ENCODE measurements around the gene HDAC4. TPM values are rescaled to one million over a fixed set of nuclear protein-coding genes. Genes with fewer than 3 reads are reported as not detected.

Gene HDAC4
- total RNA-seq, 1 experiment from 2014 or later: 44.4 TPM

DNA sequence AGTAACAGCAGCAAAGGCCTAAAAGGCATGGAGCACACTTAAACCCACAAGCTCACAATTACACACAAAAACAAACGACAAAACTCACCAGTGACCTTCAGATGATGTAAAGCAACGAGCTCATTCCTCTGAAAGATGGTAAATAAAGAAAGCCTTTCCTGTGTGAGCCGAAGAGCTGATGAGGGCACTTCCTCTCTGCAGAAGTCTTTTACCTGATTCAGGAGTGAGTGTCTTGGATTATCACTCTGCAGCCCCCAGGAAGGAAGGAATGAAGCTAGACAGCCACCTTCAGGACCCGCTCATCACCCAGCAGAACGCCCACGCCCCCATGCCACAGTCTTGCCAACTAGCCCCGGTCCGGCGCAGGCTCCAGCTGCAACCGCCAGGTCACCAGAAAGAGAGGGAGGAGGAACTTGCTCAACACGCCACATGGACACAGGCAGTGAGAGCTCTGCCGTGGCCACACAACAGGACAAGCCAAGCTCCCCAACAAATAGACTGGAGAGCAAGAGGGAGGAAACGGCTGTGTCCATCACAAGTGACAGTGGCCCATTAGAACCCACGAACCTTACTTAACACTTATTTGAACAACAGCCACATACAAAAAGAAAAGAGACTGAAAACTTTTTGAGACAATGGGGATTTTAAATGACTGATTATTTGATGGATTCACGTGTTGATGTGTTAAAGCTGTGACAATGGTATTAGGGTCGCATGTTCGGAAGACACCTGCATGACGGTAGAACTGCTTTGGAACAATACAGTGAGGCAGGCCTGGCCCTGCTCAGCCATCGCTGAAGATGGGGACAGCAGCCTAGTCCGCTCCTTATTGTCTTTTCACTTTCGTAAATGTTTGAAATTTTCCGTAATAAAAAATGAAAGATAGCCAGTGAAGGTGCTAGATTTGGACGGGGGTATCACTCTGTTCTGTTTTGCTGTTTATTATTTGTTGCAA, 127.3 kb downstream of the HDAC4 start (continued):
- TF ChIP-seq, protein P1, sequence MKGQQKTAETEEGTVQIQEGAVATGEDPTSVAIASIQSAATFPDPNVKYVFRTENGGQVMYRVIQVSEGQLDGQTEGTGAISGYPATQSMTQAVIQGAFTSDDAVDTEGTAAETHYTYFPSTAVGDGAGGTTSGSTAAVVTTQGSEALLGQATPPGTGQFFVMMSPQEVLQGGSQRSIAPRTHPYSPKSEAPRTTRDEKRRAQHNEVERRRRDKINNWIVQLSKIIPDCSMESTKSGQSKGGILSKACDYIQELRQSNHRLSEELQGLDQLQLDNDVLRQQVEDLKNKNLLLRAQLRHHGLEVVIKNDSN (CRISPR knock-in tag; IDR thresholded peaks at IDR 0.05): no peak
- TF ChIP-seq ZNF416 (CRISPR knock-in tag; IDR thresholded peaks at IDR 0.05): no peak
- TF ChIP-seq, protein P2, sequence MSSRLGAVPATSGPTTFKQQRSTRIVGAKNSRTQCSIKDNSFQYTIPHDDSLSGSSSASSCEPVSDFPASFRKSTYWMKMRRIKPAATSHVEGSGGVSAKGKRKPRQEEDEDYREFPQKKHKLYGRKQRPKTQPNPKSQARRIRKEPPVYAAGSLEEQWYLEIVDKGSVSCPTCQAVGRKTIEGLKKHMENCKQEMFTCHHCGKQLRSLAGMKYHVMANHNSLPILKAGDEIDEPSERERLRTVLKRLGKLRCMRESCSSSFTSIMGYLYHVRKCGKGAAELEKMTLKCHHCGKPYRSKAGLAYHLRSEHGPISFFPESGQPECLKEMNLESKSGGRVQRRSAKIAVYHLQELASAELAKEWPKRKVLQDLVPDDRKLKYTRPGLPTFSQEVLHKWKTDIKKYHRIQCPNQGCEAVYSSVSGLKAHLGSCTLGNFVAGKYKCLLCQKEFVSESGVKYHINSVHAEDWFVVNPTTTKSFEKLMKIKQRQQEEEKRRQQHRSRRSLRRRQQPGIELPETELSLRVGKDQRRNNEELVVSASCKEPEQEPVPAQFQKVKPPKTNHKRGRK (CRISPR knock-in tag; IDR thresholded peaks at IDR 0.05; ENCODE audit: borderline replicate concordance): no peak
- TF ChIP-seq FOXP1 (CRISPR knock-in tag; IDR thresholded peaks at IDR 0.05; ENCODE audit: borderline replicate concordance): no peak
- no peak for TF ChIP-seq FOXK1 (CRISPR knock-in tag; IDR thresholded peaks at IDR 0.05)

DNA sequence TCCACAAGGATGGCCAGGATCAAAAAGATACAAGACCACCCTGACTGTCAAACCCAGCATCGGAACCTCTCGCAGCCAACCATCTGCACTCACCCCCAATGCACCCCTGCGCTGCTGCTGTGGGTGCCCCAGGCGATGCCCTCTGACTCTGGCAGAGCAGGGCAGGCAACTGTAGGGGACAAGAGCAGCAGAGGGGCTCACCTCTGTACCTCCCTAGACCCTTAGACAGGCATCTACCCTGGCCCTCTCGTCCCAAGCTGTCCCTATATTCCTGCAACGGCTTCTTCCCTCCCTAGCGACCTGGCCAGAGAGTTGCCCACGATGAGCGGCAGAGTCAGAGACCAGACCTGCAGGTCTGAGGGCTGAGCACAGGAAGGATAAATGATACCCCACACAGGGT, 128.2 kb downstream of the HDAC4 start:
- ChIA-PET POLR2A (no interaction called here), CTCF (no interaction called here)
- peaks cover 71% of the 10 kb centered on the region for H3K4me1 Mint-ChIP-seq
- H3K4me3 Mint-ChIP-seq: no peak overlapping the region
- H3K27ac Mint-ChIP-seq: 0 out of 2 replicates have a peak overlapping the region, but pooled peaks have one; percentile 29
- DNase-seq (ENCODE audit: low spot score): no peak
- ATAC-seq: no peak
- no peaks in the 10 kb centered on the region for H3K27me3 Mint-ChIP-seq (ENCODE audit: low read depth)
- H3K9me3 Mint-ChIP-seq: no peaks in the 10 kb centered on the region
- TF ChIP-seq SOX15 (CRISPR knock-in tag; IDR thresholded peaks at IDR 0.05): no peak
- H3K36me3 Mint-ChIP-seq: no peaks in the 10 kb centered on the region

DNA sequence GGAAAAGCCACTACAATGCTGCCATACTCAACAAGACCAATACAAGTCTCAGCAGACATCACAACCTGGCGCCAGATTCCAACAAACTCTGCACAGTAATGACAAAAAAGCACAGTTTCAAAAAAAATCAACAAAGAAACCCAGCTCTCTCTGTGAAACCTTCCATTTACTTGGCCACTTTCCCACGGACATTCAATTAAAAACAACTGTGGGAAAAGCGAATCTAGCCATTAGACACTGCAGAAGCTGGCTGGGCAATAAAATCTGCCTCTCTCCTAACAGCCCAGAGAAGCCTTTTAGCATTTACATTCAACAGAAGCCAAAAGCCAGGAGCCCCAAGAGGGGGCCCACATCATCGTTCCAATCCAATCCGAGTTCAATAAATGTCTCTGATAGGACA, 128.9 kb downstream of the HDAC4 start:
- H3K4me1 Mint-ChIP-seq: peaks cover 76% of the 10 kb centered on the region

More for the DNA sequence above, 128.9 kb downstream of the HDAC4 start:
- no peaks in the 10 kb centered on the region for H3K9me3 Mint-ChIP-seq
- ATAC-seq (no peak), DNase-seq (ENCODE audit: low spot score) (no peak)
- no peak overlapping the region for H3K4me3 Mint-ChIP-seq
- no peaks in the 10 kb centered on the region for H3K27me3 Mint-ChIP-seq (ENCODE audit: low read depth)
- no peaks in the 10 kb centered on the region for H3K36me3 Mint-ChIP-seq
- POLR2A ChIA-PET: no interaction called here
- TF ChIP-seq ESRRA (CRISPR knock-in tag; IDR thresholded peaks at IDR 0.05; ENCODE audit: borderline replicate concordance): no peak
- TF ChIP-seq CREM (CRISPR knock-in tag; IDR thresholded peaks at IDR 0.05): no peak
- no peak for TF ChIP-seq TEAD4 (CRISPR knock-in tag; IDR thresholded peaks at IDR 0.05)
- no peak for TF ChIP-seq KAT7 (CRISPR knock-in tag; IDR thresholded peaks at IDR 0.05; ENCODE audit: borderline replicate concordance)
- no peak for TF ChIP-seq NFATC4 (CRISPR knock-in tag; IDR thresholded peaks at IDR 0.05)
- TF ChIP-seq, protein P3, sequence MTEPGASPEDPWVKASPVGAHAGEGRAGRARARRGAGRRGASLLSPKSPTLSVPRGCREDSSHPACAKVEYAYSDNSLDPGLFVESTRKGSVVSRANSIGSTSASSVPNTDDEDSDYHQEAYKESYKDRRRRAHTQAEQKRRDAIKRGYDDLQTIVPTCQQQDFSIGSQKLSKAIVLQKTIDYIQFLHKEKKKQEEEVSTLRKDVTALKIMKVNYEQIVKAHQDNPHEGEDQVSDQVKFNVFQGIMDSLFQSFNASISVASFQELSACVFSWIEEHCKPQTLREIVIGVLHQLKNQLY (CRISPR knock-in tag; IDR thresholded peaks at IDR 0.05): no peak
- TF ChIP-seq, protein P4, sequence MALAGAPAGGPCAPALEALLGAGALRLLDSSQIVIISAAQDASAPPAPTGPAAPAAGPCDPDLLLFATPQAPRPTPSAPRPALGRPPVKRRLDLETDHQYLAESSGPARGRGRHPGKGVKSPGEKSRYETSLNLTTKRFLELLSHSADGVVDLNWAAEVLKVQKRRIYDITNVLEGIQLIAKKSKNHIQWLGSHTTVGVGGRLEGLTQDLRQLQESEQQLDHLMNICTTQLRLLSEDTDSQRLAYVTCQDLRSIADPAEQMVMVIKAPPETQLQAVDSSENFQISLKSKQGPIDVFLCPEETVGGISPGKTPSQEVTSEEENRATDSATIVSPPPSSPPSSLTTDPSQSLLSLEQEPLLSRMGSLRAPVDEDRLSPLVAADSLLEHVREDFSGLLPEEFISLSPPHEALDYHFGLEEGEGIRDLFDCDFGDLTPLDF (CRISPR knock-in tag; IDR thresholded peaks at IDR 0.05): no peak
- no peak for TF ChIP-seq ETV6 (CRISPR knock-in tag; IDR thresholded peaks at IDR 0.05)
- no peak for TF ChIP-seq ZNF232 (CRISPR knock-in tag; IDR thresholded peaks at IDR 0.05)
- no peak for TF ChIP-seq HMGA2 (CRISPR knock-in tag; IDR thresholded peaks at IDR 0.05)
- TF ChIP-seq, protein P5, sequence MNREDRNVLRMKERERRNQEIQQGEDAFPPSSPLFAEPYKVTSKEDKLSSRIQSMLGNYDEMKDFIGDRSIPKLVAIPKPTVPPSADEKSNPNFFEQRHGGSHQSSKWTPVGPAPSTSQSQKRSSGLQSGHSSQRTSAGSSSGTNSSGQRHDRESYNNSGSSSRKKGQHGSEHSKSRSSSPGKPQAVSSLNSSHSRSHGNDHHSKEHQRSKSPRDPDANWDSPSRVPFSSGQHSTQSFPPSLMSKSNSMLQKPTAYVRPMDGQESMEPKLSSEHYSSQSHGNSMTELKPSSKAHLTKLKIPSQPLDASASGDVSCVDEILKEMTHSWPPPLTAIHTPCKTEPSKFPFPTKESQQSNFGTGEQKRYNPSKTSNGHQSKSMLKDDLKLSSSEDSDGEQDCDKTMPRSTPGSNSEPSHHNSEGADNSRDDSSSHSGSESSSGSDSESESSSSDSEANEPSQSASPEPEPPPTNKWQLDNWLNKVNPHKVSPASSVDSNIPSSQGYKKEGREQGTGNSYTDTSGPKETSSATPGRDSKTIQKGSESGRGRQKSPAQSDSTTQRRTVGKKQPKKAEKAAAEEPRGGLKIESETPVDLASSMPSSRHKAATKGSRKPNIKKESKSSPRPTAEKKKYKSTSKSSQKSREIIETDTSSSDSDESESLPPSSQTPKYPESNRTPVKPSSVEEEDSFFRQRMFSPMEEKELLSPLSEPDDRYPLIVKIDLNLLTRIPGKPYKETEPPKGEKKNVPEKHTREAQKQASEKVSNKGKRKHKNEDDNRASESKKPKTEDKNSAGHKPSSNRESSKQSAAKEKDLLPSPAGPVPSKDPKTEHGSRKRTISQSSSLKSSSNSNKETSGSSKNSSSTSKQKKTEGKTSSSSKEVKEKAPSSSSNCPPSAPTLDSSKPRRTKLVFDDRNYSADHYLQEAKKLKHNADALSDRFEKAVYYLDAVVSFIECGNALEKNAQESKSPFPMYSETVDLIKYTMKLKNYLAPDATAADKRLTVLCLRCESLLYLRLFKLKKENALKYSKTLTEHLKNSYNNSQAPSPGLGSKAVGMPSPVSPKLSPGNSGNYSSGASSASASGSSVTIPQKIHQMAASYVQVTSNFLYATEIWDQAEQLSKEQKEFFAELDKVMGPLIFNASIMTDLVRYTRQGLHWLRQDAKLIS (CRISPR knock-in tag; IDR thresholded peaks at IDR 0.05; ENCODE audit: borderline replicate concordance): no peak
- TF ChIP-seq NR1H2 (CRISPR knock-in tag; IDR thresholded peaks at IDR 0.05): no peak
- no peak for TF ChIP-seq FOXK1 (CRISPR knock-in tag; IDR thresholded peaks at IDR 0.05)
- TF ChIP-seq ZNF423 (CRISPR knock-in tag; IDR thresholded peaks at IDR 0.05): no peak
- TF ChIP-seq, protein P6, sequence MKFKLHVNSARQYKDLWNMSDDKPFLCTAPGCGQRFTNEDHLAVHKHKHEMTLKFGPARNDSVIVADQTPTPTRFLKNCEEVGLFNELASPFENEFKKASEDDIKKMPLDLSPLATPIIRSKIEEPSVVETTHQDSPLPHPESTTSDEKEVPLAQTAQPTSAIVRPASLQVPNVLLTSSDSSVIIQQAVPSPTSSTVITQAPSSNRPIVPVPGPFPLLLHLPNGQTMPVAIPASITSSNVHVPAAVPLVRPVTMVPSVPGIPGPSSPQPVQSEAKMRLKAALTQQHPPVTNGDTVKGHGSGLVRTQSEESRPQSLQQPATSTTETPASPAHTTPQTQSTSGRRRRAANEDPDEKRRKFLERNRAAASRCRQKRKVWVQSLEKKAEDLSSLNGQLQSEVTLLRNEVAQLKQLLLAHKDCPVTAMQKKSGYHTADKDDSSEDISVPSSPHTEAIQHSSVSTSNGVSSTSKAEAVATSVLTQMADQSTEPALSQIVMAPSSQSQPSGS (CRISPR knock-in tag; IDR thresholded peaks at IDR 0.05; ENCODE audit: borderline replicate concordance, low read depth): no peak
- TF ChIP-seq ZNF671 (CRISPR knock-in tag; IDR thresholded peaks at IDR 0.05): no peak
- CTCF ChIA-PET: no interaction called here
- H3K27ac Mint-ChIP-seq: 0 out of 2 replicates have a peak overlapping the region, but pooled peaks have one; percentile 82

Measured in WTC11 (cell line).